Stimulated activated CD8-positive, alpha-beta memory T cell treated with anti-CD3 and anti-CD28 coated beads, Interleukin-4, amount 100 ng/mL, for 24 hours (primary cell): ENCODE results near the gene TRIM65.
"Not testable (repeated sequence)": the region's sequence is repeated elsewhere in the genome, so short reads cannot be mapped to it uniquely, and the experiment has no call there.

Experiments
- DNase-seq: peaks from one replicate; pipeline ENCODE4 v3.0.0-alpha.2; 2020; ENCODE audit warnings: low read depth

TRIM65 gene

GRCh38 chr17:75851693-75851991 is 45.1 kb downstream of the TRIM65 start:
- DNase-seq = not testable (repeated sequence)

GRCh38 chr17:75850928-75851692 is 45.6 kb downstream of the TRIM65 start:
- no peak for DNase-seq

- DNase-seq = no peak
Measured at GRCh38 chr17:75849724-75850123, 47.0 kb downstream of the TRIM65 start.

GRCh38 chr17:75849279-75849646 is 47.5 kb downstream of the TRIM65 start:
- no peak for DNase-seq

- DNase-seq = peak; percentile 76
Measured at GRCh38 chr17:75848523-75849278, 48.0 kb downstream of the TRIM65 start.

- no peak for DNase-seq
Measured at GRCh38 chr17:75847614-75848522, 48.9 kb downstream of the TRIM65 start.

GRCh38 chr17:75846692-75847613 is 49.8 kb downstream of the TRIM65 start:
- DNase-seq = no peak

- DNase-seq = no peak
Measured at GRCh38 chr17:75845933-75846691, 50.6 kb downstream of the TRIM65 start.

- DNase-seq = peak; percentile 41
Measured at GRCh38 chr17:75845058-75845711, 51.6 kb downstream of the TRIM65 start.

- no peak for DNase-seq
Measured at GRCh38 chr17:75844530-75845057, 52.2 kb downstream of the TRIM65 start.

- peak; percentile 50 for DNase-seq
Measured at GRCh38 chr17:75843577-75844529, 52.9 kb downstream of the TRIM65 start, which contains the start of gene UNC13D. Gene UNC13D, minus strand, starts transcription at chr17:75844404. Its CDS starts 67 bp downstream, at chr17:75844337.

- DNase-seq = no peak
Measured at GRCh38 chr17:75842963-75843576, 53.7 kb downstream of the TRIM65 start.

GRCh38 chr17:75842411-75842810 is 54.3 kb downstream of the TRIM65 start:
- DNase-seq = no peak

GRCh38 chr17:75840799-75841164 is 56.0 kb downstream of the TRIM65 start:
- DNase-seq = no peak

GRCh38 chr17:75839942-75840798 is 56.6 kb downstream of the TRIM65 start:
- no peak for DNase-seq
